GM12878 (cell line): Measurements from ENCODE around the gene PPP2R2B. TPM values are rescaled to one million over a fixed set of nuclear protein-coding genes. Genes with fewer than 3 reads are reported as not detected.

Source experiments
- ATAC-seq: fragments of 200-7000 bp; cut with Tn5 transposase; 3 replicates; pipeline ENCODE4 v1.9.1; 2020; ENCODE audit warnings: mild to moderate bottlenecking, moderate library complexity
- BruUV-seq: library from RNA; stranded (reverse); fragments of 400-500 nt; replicated peaks from 2 replicates; lab custom pipeline; 2021; lab: Mats Ljungman, UMichigan
- CTCF ChIA-PET: fragments of 300-600 bp; sonication (Branson Sonifier 250); formaldehyde crosslinking; extraction: SDS; loops from one replicate; lab custom pipeline; 2021; ENCODE audit warnings: inconsistent platforms; lab: Yijun Ruan, JAX
- POLR2A ChIA-PET: fragments of 350-600 bp; formaldehyde crosslinking; extraction: SDS; loops from one replicate; lab custom pipeline; 2021; ENCODE audit warnings: inconsistent platforms; lab: Charles Lee
- RAD21 ChIA-PET: fragments of 300-600 bp; sonication (Branson Sonifier 250); formaldehyde crosslinking; loops from one replicate; lab custom pipeline; 2023; ENCODE audit warnings: antibody characterized with exemption; ENCODE audit not compliant: unreplicated experiment; lab: Charles Lee
- SMC1A ChIA-PET: fragments of 300-600 bp; sonication (Branson Sonifier 250); formaldehyde crosslinking; loops from one replicate; lab custom pipeline; 2023; ENCODE audit not compliant: unreplicated experiment, uncharacterized antibody; lab: Charles Lee
- DNase-seq: peaks from one replicate; pipeline ENCODE4 v3.0.0-alpha.2; 2011; ENCODE audit warnings: low read depth, low spot score
- FAIRE-seq: peaks from 3 replicates; lab custom pipeline; 2011; peaks lifted over from hg19 to GRCh38; lab: Jason Lieb, UNC
- H2AFZ ChIP-seq: 2 replicates; pipeline ENCODE4 v1.6.0; 2011; ENCODE audit warnings: low read depth, low read length, control low read depth; ENCODE audit not compliant: control insufficient read depth
- H3K27ac ChIP-seq: 2 replicates; pipeline ENCODE4 v1.5.1; 2011; ENCODE audit warnings: control low read depth; ENCODE audit not compliant: control insufficient read depth, insufficient read depth
- H3K27me3 ChIP-seq, 2 experiments: replicated peaks in 1 of 2; 2 replicates each; pipeline versions ENCODE4 v1.6.0 to v1.6.1; 2011; ENCODE audit warnings: low read length in 1 of 2; ENCODE audit not compliant: control insufficient read depth in 2 of 2, insufficient read depth in 2 of 2
- H3K36me3 ChIP-seq, 2 experiments: 2 replicates each; pipeline ENCODE4 v1.5.1; 2011; ENCODE audit warnings: low read length in 1 of 2; ENCODE audit not compliant: control insufficient read depth in 2 of 2, insufficient read depth in 2 of 2
- H3K4me1 ChIP-seq: 2 replicates; pipeline ENCODE4 v1.6.1; 2011; ENCODE audit warnings: mild to moderate bottlenecking, low read length, moderate library complexity, mixed read lengths; ENCODE audit not compliant: control insufficient read depth, insufficient read depth
- H3K4me2 ChIP-seq: 2 replicates; pipeline ENCODE4 v1.6.0; 2011; ENCODE audit warnings: control low read depth; ENCODE audit not compliant: control insufficient read depth, insufficient read depth
- H3K4me3 ChIP-seq: fragments of 200-600 bp; sonication (generic); 2 replicates; pipeline ENCODE4 v1.5.1; 2016
- H3K79me2 ChIP-seq: 2 replicates; pipeline ENCODE4 v1.6.0; 2011; ENCODE audit warnings: low read length; ENCODE audit not compliant: control insufficient read depth, insufficient read depth
- H3K9ac ChIP-seq: 2 replicates; pipeline ENCODE4 v1.8.0; 2011; ENCODE audit warnings: low read length, control low read depth, mixed read lengths; ENCODE audit not compliant: control insufficient read depth, insufficient read depth
- H3K9me3 ChIP-seq: replicated peaks from 3 replicates; pipeline ENCODE4 v1.5.1; 2011; ENCODE audit warnings: mild to moderate bottlenecking, low read length; ENCODE audit not compliant: control insufficient read depth, insufficient read depth
- H4K20me1 ChIP-seq: 2 replicates; pipeline ENCODE4 v1.6.0; 2011; ENCODE audit not compliant: control insufficient read depth, insufficient read depth
- CBX3 ChIP-seq: fragments of 200-600 bp; sonication (generic); IDR thresholded peaks from 2 replicates; pipeline ENCODE4 v1.6.1; 2016; ENCODE audit warnings: low read depth, borderline replicate concordance
- CBX5 ChIP-seq: sonication (generic); IDR thresholded peaks from 2 replicates; pipeline ENCODE4 v1.6.1; 2016; ENCODE audit warnings: low read depth, moderate library complexity, mild to moderate bottlenecking, inconsistent platforms
- E4F1 ChIP-seq: fragments of 450-650 bp; IDR thresholded peaks from 2 replicates; pipeline ENCODE4 v1.6.1; 2018; ENCODE audit warnings: borderline replicate concordance, mild to moderate bottlenecking; ENCODE audit not compliant: partially characterized antibody
- ESRRA ChIP-seq: IDR thresholded peaks from 2 replicates; pipeline ENCODE4 v1.6.1; 2012; ENCODE audit warnings: mild to moderate bottlenecking, low read length, improper control_type of control experiment
- FOXK2 ChIP-seq: fragments of 450-650 bp; IDR thresholded peaks from 2 replicates; pipeline ENCODE4 v1.6.1; 2017; ENCODE audit warnings: mild to moderate bottlenecking, moderate library complexity
- MEF2A ChIP-seq: IDR thresholded peaks from 2 replicates; pipeline ENCODE4 v1.6.1; 2011; ENCODE audit warnings: low read depth, mild to moderate bottlenecking, low read length, moderate library complexity; ENCODE audit not compliant: insufficient read depth
- POU2F2 ChIP-seq: IDR thresholded peaks from 3 replicates; pipeline ENCODE4 v1.6.1; 2011; ENCODE audit warnings: low read depth, mild to moderate bottlenecking, low read length, borderline replicate concordance
- RCOR1 ChIP-seq: conservative IDR thresholded peaks from 2 replicates; pipeline ENCODE4 v1.6.1; 2012; ENCODE audit warnings: low read depth, low read length, improper control_type of control experiment
- SMARCA5 ChIP-seq: fragments of 450-650 bp; IDR thresholded peaks from 2 replicates; pipeline ENCODE4 v1.6.1; 2017; ENCODE audit warnings: mild to moderate bottlenecking
- SREBF2 ChIP-seq: IDR thresholded peaks from 2 replicates; pipeline ENCODE4 v1.6.1; 2012; ENCODE audit warnings: mild to moderate bottlenecking, low read length
- SRF ChIP-seq, 2 experiments: IDR thresholded peaks; 2 replicates each; pipeline ENCODE4 v1.6.1; 2011; ENCODE audit warnings: low read depth in 2 of 2, low read length in 2 of 2, mild to moderate bottlenecking in 1 of 2, moderate library complexity in 1 of 2
- TAF1 ChIP-seq: IDR thresholded peaks from 2 replicates; pipeline ENCODE4 v1.6.1; 2011; ENCODE audit warnings: mild to moderate bottlenecking, low read depth, low read length, borderline replicate concordance
- TARDBP ChIP-seq: IDR thresholded peaks from 2 replicates; pipeline ENCODE4 v1.6.1; 2016; ENCODE audit warnings: borderline replicate concordance
- TCF3 ChIP-seq: IDR thresholded peaks from 2 replicates; pipeline ENCODE4 v1.6.1; 2012; ENCODE audit warnings: low read depth, mild to moderate bottlenecking, low read length, borderline replicate concordance; ENCODE audit not compliant: insufficient read depth
- ZBED1 ChIP-seq: IDR thresholded peaks from 2 replicates; pipeline ENCODE4 v1.6.1; 2016; ENCODE audit warnings: borderline replicate concordance
- ZNF592 ChIP-seq: fragments of 450-650 bp; IDR thresholded peaks from 2 replicates; pipeline ENCODE4 v1.6.1; 2017; ENCODE audit warnings: mild to moderate bottlenecking, moderate library complexity
- WGBS: methylation state at CpG from one replicate; pipeline ENCODE4 v1.1.6; 2016; ENCODE audit warnings: low lambda C conversion rate; ENCODE audit not compliant: insufficient replicate concordance, insufficient coverage; ENCODE audit errors: missing lambda C conversion rate; 5-methylcytosine and 5-hydroxymethylcytosine counted together
- in situ Hi-C: fragments of 300-500 bp; cut with MboI; formaldehyde crosslinking; loops from 9 replicates; pipeline ENCODE4 v1.14.3; 2018; ENCODE audit warnings: mixed read lengths
- intact Hi-C: fragments of 100-400 bp; cut with micrococcal nuclease; formaldehyde crosslinking; loops from one replicate; pipeline ENCODE4 v1.14.2; 2022; ENCODE audit not compliant: unreplicated experiment
- polyA plus RNA-seq, 11 experiments: library from polyadenylated mRNA; depleted of rRNA in 4 of 11; unstranded in 6 of 11; stranded (reverse) in 5 of 11; fragments of >200 nt; fragmentation: Nextera tagmentation in 4 of 11; fragmentation: Illumina TruSeq in 1 of 11; extraction: Ambion mirVana in 4 of 11; extraction: Trizol in 1 of 11; gene quantifications; 1 replicate in 1 of 11; 2 replicates in 10 of 11; pipeline versions ENCODE4 v1.2.1 to v1.2.3, GENCODE V29; 2011 to 2016; ENCODE audit warnings: inconsistent platforms in 2 of 11, missing spikeins in 2 of 11, low read depth in 1 of 11
- total RNA-seq, 4 experiments: library from RNA; depleted of rRNA in 3 of 4; stranded (reverse); fragments of >200 nt in 3 of 4; fragmentation: Illumina TruSeq in 1 of 4; extraction: Trizol in 1 of 4; gene quantifications; 2 replicates each; pipeline versions ENCODE4 v1.2.1 to v1.2.3, GENCODE V29; 2013 to 2021
- TF ChIP-seq, protein P1 (sequence below): fragments of 450-650 bp; IDR thresholded peaks from 2 replicates; pipeline ENCODE4 v1.6.1; 2014; ENCODE audit warnings: mild to moderate bottlenecking

Gene PPP2R2B
- total and polyA plus RNA-seq, 10 of the 15 experiments (the other 5 are each of a cell fraction or from before 2014, with no cell fraction given) = not detected

DNA sequence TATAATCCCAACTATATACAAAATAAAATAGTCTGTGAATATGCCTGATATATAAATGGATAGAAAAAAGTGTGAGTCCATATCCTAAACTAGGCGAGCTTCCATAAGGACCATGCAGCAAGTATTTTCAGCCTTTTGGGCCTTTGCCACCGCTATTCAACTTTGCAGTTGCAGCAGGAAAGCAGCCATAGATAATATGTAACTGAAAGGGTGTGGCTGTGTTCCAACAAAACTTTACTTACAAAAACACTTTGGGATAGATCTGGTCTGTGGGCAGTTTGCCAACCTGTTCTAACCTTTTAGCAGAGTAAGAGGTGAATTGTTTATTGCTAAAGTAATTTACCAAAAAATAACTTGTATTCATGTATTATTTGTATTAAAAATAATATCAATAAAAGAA, 234.8 kb downstream of the PPP2R2B start:
- Histone ChIP-seq H3K9ac (no peak overlapping the region), H3K4me3 (no peak overlapping the region), H3K27ac (no peak overlapping the region), H3K9me3 (no peaks in the 10 kb centered on the region), H3K4me1 (no peaks in the 10 kb centered on the region), H2AFZ (no peak overlapping the region), H4K20me1 (no peaks in the 10 kb centered on the region), H3K27me3 (0 out of 4 replicates have a peak, but pooled peaks cover 0 to 3% of the 10 kb centered on the region in 2 experiments), H3K4me2 (no peak overlapping the region), H3K36me3 (no peaks in the 10 kb centered on the region), H3K79me2 (no peaks in the 10 kb centered on the region)
- 21% methylated on average over 2 of the region's 2 CpGs for WGBS
- CTCF ChIA-PET = no interaction called here
- in situ Hi-C loops = no loop called here
- ATAC-seq (no peak), FAIRE-seq (no peak), DNase-seq (no peak)
- SMC1A ChIA-PET = no interaction called here
- no TSS peak for BruUV-seq
- POLR2A ChIA-PET = no interaction called here
- intact Hi-C loops = no loop called here
- RAD21 ChIA-PET = no interaction called here
- TF ChIP-seq SREBF2 = no peak
- no peak for TF ChIP-seq CBX5
- no peak for TF ChIP-seq MEF2A
- no peak for TF ChIP-seq TARDBP
- TF ChIP-seq RCOR1 = no peak
- no peak for TF ChIP-seq CBX3
- no peak for TF ChIP-seq TAF1
- TF ChIP-seq ZNF592 = no peak
- no peak for TF ChIP-seq FOXK2
- TF ChIP-seq TCF3 = no peak
- TF ChIP-seq, protein P1, sequence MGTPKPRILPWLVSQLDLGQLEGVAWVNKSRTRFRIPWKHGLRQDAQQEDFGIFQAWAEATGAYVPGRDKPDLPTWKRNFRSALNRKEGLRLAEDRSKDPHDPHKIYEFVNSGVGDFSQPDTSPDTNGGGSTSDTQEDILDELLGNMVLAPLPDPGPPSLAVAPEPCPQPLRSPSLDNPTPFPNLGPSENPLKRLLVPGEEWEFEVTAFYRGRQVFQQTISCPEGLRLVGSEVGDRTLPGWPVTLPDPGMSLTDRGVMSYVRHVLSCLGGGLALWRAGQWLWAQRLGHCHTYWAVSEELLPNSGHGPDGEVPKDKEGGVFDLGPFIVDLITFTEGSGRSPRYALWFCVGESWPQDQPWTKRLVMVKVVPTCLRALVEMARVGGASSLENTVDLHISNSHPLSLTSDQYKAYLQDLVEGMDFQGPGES = no peak
- no peak for TF ChIP-seq SMARCA5
- TF ChIP-seq E4F1 = no peak
- no peak for TF ChIP-seq SRF (IDR thresholded peaks at IDR 0.05; ENCODE audit: low read depth in 2 of 2, low read length in 2 of 2)
- TF ChIP-seq POU2F2 = no peak
- no peak for TF ChIP-seq ZBED1
- TF ChIP-seq ESRRA = no peak
